GM12801 (cell line): ENCODE data around the gene ZNF485.

Experiments
- TF ChIP-seq, protein P1 (sequence below): IDR thresholded peaks from one replicate; pipeline ENCODE4 v1.5.1; 2011; ENCODE audit warnings: control low read depth; ENCODE audit not compliant: insufficient read length; ENCODE audit errors: extremely low read depth

The ZNF485 gene

DNA sequence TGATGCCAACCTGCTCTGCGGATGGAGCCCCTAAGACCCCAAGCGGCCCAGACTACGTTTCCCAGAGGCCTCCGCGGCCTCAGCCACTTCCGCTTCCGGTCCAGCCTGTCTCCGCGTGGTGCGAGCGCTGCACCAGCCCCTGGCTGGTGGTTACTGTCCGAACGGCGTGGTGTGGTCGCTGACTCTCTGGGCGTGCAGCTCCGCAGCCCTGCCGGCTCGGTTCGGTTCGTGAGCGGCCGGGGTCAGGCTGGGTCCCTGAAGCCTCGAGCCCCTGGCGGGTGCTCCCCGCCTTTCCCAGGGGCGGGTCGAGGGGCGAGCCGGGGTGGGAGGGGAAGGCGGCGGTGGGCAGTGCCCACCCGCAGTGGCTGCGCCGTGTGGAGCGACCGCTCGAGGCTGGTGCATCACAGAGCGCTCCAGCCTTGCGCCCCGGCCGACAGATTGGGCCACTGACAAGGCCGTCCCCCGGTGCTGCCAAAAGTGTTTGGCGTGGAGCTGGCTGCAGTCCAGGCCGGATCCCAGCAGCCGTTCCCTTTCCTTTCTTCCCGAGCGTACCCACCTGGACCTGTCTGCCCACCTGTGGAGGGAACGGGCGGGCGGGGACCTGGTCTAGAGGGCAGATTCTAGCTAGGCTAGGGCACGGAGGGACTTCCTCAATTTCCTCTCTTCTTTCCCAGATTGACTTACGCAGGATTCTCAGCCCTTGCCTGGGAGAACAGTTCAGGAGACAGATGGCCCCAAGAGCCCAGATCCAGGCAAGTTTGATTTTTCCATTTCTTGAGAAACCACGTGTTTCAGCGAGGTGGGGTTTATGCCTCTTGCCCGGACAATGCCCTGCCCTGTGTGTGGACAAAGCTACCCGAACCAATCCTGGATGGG, at the start of gene ZNF485:
TSS of gene ZNF485 (plus strand) at position 116 of the 876 bp plus-strand sequence. CDS start at position 729, 613 bp downstream.
- TF ChIP-seq, protein P1, sequence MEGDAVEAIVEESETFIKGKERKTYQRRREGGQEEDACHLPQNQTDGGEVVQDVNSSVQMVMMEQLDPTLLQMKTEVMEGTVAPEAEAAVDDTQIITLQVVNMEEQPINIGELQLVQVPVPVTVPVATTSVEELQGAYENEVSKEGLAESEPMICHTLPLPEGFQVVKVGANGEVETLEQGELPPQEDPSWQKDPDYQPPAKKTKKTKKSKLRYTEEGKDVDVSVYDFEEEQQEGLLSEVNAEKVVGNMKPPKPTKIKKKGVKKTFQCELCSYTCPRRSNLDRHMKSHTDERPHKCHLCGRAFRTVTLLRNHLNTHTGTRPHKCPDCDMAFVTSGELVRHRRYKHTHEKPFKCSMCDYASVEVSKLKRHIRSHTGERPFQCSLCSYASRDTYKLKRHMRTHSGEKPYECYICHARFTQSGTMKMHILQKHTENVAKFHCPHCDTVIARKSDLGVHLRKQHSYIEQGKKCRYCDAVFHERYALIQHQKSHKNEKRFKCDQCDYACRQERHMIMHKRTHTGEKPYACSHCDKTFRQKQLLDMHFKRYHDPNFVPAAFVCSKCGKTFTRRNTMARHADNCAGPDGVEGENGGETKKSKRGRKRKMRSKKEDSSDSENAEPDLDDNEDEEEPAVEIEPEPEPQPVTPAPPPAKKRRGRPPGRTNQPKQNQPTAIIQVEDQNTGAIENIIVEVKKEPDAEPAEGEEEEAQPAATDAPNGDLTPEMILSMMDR = no peak

DNA sequence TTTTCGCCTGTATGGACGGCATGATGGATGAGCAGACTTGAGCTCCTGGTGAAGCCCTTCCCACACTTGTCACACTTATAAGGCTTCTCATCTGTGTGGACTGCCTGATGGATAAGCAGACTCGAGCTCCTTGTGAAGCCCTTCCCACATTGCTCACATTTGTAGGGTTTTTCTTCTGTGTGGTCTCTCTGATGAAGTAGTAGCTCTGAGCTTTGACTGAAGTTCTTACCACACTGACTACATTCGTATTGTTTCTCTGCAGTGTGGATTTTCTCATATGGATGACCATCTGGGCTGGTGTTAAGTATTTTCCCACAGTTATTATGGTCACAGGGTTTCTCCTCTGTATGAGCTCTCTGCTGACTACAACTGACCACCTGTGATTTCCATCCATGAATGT, 49.0 kb upstream of the ZNF485 start:
- TF ChIP-seq, protein P1 = no peak

DNA sequence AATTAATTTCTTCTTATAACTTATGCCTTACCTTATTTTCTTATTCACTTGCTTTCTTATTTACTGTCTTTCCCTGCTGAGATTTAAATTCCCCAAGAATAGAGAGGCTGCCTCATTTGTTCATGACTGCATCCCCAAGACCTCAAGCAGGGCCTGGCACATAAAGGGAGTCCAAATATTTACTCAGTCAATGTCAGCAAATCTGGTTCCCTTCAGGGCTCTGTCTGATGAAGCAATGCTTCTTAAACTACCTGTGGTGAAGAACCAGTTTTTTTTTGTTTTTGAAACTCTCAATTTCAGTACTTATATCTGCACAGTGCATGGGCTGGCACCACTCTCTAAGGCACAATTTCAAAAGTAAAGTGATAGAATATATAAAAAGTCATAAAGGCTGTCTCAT, 36.6 kb upstream of the ZNF485 start:
- TF ChIP-seq, protein P1 = no peak

DNA sequence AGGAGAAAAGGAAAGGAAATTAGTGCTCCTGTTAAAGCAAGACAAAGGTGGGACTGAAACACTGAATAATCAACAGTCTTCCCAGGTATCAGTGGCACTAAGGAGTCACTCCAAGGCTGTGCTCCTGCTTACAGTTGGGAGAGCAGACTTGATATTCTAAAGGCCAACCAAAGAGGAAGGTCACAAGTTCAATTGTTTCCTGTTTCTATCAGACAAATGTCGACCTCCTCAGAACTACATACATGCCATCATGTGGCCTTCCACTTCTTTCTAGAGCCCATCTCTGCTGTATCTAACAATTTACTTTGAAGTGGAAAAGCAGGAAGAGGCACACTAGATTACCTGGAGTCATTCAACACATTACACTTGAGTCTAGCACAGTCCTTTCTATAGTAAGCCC, 35.3 kb upstream of the ZNF485 start:
- TF ChIP-seq, protein P1 = no peak

DNA sequence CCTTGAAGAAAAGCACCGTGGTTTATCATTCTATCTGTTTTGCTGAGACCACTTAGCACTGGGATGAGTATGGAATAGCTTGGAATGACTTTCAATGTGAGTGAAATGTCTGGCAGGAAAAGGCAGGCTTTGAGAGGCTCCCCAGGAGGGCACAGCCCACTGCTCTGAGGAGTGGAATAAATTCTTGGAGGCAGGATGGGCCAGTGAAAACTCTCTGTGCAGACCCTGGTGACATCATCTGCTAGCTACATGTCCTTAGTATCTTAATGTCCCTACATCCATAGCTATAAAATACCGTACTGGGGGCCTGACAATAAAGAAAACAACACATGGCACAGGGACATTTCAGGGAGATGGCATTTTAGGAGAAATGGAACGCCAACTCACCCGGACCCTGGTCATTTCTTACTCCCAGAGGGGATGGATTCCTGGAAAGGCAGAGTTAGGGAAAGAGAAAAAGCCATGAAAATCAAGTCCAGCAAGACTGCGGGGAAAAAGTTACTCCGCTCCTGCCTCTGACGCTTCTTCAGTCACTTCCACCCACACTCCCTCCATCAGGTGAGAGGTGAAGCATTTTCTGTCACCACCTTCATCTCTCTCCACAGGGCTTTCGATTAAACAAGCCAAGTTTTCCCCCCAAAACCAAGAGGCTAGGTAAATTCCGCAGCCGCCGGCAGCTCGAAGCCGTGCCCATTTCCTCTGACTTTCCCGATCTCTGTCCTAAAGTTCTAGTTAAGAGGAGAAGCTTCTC, 32.8 kb upstream of the ZNF485 start:
- TF ChIP-seq, protein P1 = no peak

DNA sequence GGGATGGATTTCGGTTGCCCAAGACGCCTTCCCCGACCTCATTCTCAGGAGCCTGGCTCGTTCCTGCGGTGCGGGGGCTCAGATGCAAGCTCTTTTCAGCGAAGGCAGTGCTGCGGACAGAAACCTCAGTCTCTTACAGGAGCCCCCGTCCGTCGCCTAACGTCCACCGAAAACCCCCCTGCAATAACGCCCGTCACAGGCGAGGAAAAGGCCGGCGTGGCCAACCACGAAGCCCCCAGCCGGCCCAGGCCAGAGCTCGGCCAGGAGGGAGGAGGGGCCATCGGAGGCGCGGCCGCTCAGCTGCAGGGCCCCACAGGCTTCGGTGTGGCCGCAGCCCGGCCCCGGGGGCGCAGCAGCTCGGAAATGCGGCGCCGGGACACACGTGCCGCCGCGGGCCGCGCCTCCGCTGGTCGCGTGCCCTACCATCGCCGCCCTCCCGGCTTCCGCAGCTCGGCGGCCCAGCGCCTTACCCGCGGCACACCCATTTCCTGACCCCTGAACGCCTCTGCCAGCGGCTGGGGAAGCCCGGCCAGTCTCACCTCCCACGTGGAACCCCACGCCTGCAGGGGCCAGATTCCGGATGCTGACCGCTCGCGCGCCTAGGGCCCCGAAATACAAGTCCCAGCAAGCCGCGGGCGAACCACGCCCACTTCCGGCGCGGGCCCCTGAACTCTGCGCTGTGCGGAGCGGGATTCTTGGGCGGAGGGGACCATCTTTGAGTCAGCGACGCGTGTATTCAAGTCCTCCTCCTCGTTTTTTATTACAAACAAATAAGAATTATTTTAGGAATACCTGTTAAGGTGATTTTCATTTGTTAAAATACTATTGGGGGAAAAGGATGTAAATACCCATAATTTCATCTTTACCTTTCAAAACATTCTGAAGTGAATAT, 32.0 kb upstream of the ZNF485 start, which contains the start of gene ZNF239:
TSS of gene ZNF239 (minus strand) at position 616 of the 892 bp plus-strand sequence. CDS start 16,537 bp downstream, outside the sequence.
- TF ChIP-seq, protein P1 = no peak

DNA sequence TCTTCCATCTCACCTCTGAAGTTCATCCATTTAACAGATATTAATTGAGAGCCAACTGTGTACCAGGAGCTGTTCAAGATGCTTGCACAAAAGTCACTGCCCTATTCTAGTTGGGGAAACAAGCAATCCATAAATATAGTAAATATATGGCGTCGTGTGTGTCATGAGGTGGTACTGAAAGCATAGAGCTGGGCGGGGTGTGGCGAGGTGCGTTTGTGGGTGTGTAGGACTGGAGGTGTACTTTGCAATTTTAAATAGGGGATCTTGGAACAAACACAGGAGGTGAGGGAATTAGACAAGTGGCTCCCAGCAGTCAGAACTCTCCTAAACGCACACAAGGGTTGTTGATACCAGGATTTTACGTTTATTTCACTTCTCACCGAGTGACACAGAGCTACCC, 31.3 kb upstream of the ZNF485 start:
- TF ChIP-seq, protein P1 = no peak
